Osteoblast (primary cell): Measurements from ENCODE around the gene ATP6V0A1. TPM values are rescaled to one million over a fixed set of nuclear protein-coding genes. Genes with fewer than 3 reads are reported as not detected.

Source experiments
- DNase-seq: peaks from one replicate; pipeline ENCODE4 v3.0.0; 2011; ENCODE audit warnings: low spot score, mixed read lengths; ENCODE audit not compliant: insufficient read length; ENCODE audit errors: missing footprints
- H2AFZ ChIP-seq: 2 replicates; pipeline ENCODE4 v1.6.0; 2011; ENCODE audit warnings: mild to moderate bottlenecking, low read length
- H3K27ac ChIP-seq: 2 replicates; pipeline ENCODE4 v1.5.1; 2011; ENCODE audit warnings: mild to moderate bottlenecking, low read depth, low read length, moderate library complexity
- H3K27me3 ChIP-seq: 2 replicates; pipeline ENCODE4 v1.6.0; 2012; ENCODE audit warnings: mild to moderate bottlenecking, control low read depth, inconsistent platforms, low read length, moderate library complexity; ENCODE audit not compliant: insufficient read depth
- H3K36me3 ChIP-seq: 2 replicates; pipeline ENCODE4 v1.5.1; 2011; ENCODE audit warnings: mild to moderate bottlenecking, low read length, control low read depth, moderate library complexity; ENCODE audit not compliant: insufficient read depth
- H3K4me1 ChIP-seq: 2 replicates; pipeline ENCODE4 v1.5.1; 2011; ENCODE audit warnings: mild to moderate bottlenecking, low read length, control low read depth, moderate library complexity; ENCODE audit not compliant: insufficient read depth
- H3K4me2 ChIP-seq: 2 replicates; pipeline ENCODE4 v1.6.0; 2011; ENCODE audit warnings: mild to moderate bottlenecking, low read length; ENCODE audit not compliant: insufficient read depth
- H3K4me3 ChIP-seq: fragments of 200-600 bp; sonication (generic); 3 replicates; pipeline ENCODE4 v1.5.1; 2012; ENCODE audit warnings: mild to moderate bottlenecking, low read length, inconsistent platforms; ENCODE audit not compliant: insufficient read depth
- H3K79me2 ChIP-seq: 2 replicates; pipeline ENCODE4 v1.6.0; 2012; ENCODE audit warnings: mild to moderate bottlenecking, low read length, control low read depth, inconsistent platforms; ENCODE audit not compliant: insufficient read depth
- H3K9me3 ChIP-seq: 2 replicates; pipeline ENCODE4 v1.5.1; 2011; ENCODE audit warnings: low read depth, low read length, control low read depth
- H4K20me1 ChIP-seq: 2 replicates; pipeline ENCODE4 v1.6.0; 2012; ENCODE audit warnings: mild to moderate bottlenecking, low read length, control low read depth; ENCODE audit not compliant: insufficient read depth
- total RNA-seq: library from RNA; depleted of rRNA; stranded (reverse); fragments of >200 nt; gene quantifications from 2 replicates; pipeline ENCODE4 v1.2.3, GENCODE V29; 2012
- TF ChIP-seq, protein P1 (sequence below): IDR thresholded peaks from 2 replicates; pipeline ENCODE4 v1.5.1; 2011; ENCODE audit warnings: mild to moderate bottlenecking, low read depth, low read length, moderate library complexity; ENCODE audit errors: extremely low read depth

ATP6V0A1 gene
- total RNA-seq, 1 donor = 52.5 TPM

DNA sequence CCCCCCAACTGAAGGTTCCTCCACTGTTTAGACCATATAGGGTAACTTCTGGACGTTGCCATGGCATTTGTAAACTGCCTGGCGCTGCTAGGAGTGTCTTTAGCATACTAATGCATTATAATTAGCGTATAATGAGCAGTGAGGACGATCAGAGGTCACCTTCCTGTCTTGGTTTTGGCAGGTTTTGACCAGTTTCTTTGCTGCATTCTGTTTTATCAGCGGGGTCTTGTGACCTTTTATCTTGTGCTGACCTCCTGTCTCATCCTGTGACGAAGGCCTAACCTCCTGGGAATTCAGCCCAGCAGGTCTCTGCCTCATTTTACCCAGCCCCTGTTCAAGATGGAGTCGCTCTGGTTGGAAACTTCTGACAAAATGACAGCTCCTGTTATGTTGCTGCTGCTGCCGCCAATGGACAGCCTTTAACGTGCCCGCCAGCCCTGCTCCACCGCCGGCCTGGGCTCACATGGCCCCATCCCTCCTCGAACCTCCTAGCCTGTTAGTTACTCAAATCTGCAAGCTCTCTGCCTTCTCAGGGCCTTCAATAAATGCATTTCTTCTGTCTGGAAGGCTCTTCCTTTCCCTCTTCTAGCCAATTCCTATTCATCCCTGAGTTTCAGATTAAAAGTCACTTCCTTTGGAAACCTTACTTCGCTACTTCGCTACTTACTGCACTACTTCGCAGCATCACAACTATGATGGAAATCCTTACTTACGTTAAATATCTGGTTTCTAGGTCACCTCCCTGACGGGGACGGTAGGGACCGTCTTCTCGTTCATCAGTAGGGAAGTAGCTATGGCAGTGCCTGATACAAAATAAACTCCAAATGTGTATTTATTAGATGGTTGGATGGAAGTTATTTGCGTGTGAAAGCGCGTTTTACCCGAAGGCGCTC lies 76.7 kb downstream of the ATP6V0A1 start:
- Histone ChIP-seq H3K9me3 (no peaks in the 10 kb centered on the region), H3K4me3 (peak overlapping the region; percentile 88), H4K20me1 (peaks cover 10% of the 10 kb centered on the region), H3K4me1 (peaks cover 17% of the 10 kb centered on the region), H3K36me3 (peaks cover 13% of the 10 kb centered on the region), H3K27me3 (no peaks in the 10 kb centered on the region), H3K4me2 (peak overlapping the region; percentile 99), H2AFZ (peak overlapping the region; percentile 72), H3K79me2 (peaks cover 25% of the 10 kb centered on the region), H3K27ac (peak overlapping the region; percentile 77)
- TF ChIP-seq, protein P1, sequence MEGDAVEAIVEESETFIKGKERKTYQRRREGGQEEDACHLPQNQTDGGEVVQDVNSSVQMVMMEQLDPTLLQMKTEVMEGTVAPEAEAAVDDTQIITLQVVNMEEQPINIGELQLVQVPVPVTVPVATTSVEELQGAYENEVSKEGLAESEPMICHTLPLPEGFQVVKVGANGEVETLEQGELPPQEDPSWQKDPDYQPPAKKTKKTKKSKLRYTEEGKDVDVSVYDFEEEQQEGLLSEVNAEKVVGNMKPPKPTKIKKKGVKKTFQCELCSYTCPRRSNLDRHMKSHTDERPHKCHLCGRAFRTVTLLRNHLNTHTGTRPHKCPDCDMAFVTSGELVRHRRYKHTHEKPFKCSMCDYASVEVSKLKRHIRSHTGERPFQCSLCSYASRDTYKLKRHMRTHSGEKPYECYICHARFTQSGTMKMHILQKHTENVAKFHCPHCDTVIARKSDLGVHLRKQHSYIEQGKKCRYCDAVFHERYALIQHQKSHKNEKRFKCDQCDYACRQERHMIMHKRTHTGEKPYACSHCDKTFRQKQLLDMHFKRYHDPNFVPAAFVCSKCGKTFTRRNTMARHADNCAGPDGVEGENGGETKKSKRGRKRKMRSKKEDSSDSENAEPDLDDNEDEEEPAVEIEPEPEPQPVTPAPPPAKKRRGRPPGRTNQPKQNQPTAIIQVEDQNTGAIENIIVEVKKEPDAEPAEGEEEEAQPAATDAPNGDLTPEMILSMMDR = no peak
- DNase-seq = peak; percentile 11

DNA sequence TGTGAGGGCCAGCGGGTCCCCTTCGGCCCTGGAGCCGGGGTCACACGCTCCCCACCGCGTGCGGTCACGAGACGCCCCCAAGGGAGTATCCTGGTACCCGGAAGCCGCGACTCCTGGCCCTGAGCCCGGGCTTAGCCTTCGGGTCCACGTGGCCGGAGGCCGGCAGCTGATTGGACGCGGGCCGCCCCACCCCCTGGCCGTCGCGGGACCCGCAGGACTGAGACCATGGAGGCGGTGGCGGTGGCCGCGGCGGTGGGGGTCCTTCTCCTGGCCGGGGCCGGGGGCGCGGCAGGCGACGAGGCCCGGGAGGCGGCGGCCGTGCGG lies 77.3 kb downstream of the ATP6V0A1 start, which contains the start of gene NAGLU:
NAGLU (plus strand) TSS at position 194 of the 324 bp plus-strand sequence; CDS start at position 226, 32 bp downstream.
- peaks cover 17% of the 10 kb centered on the region for H3K4me1 ChIP-seq
- H4K20me1 ChIP-seq = peaks cover 10% of the 10 kb centered on the region
- peaks cover 25% of the 10 kb centered on the region for H3K79me2 ChIP-seq
- TF ChIP-seq, protein P1 = no peak
- peak within 1 kb of the TSS; percentile 72 for H2AFZ ChIP-seq
- peak within 1 kb of the TSS; percentile 77 for H3K27ac ChIP-seq
- peak within 1 kb of the TSS; percentile 99 for H3K4me2 ChIP-seq
- peak; percentile 100 for DNase-seq
- H3K9me3 ChIP-seq = no peaks in the 10 kb centered on the region
- peak within 1 kb of the TSS; percentile 88 for H3K4me3 ChIP-seq
- H3K36me3 ChIP-seq = peaks cover 17% of the 10 kb centered on the region
- no peaks in the 10 kb centered on the region for H3K27me3 ChIP-seq

DNA sequence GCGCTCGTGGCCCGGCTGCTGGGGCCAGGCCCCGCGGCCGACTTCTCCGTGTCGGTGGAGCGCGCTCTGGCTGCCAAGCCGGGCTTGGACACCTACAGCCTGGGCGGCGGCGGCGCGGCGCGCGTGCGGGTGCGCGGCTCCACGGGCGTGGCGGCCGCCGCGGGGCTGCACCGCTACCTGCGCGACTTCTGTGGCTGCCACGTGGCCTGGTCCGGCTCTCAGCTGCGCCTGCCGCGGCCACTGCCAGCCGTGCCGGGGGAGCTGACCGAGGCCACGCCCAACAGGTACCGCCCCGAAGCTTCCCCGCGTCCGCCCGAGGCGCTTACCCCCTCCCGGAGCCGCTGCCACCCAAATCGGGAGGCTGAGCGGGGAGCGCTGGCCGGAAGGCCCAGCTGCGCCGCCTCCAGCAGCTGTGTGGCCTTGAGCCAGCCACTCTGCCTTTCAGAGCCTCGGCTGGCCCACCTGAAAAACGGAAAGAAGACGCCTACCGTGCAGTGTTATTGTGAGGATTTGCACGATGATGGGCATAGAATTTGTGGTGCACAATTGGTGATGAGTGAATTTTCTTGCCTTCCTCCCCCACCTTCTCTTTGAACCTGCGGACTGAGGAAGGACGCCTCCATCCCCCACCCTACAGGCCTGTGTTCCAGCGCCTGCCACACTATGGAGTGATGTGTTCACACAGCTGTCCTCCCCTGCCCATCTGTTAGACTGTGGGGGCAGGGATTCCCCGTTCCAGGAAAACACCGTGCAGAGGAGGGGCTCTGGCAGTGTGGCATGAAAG lies 77.9 kb downstream of the ATP6V0A1 start:
- Histone ChIP-seq H2AFZ (peak overlapping the region; percentile 65), H3K27ac (peak overlapping the region; percentile 77), H3K27me3 (no peaks in the 10 kb centered on the region), H3K4me2 (peak overlapping the region; percentile 99), H3K79me2 (peaks cover 25% of the 10 kb centered on the region), H3K9me3 (no peaks in the 10 kb centered on the region), H3K36me3 (peaks cover 23% of the 10 kb centered on the region), H3K4me1 (peaks cover 16% of the 10 kb centered on the region), H3K4me3 (peak overlapping the region; percentile 88), H4K20me1 (peaks cover 10% of the 10 kb centered on the region)
- TF ChIP-seq, protein P1 = no peak
- peak; percentile 99 for DNase-seq
